Body of pancreas (tissue), 4 donors: ENCODE data around the gene SHC4.

Experiments used
- POLR2A ChIP-seq, 3 donors: fragments of 450-650 bp; IDR thresholded peaks; one replicate each; pipeline ENCODE4 v1.6.1; 2016; ENCODE audit warnings: antibody characterized with exemption in 3 of 3, mild to moderate bottlenecking in 2 of 3
- TF ChIP-seq, protein P1 (sequence below), 7 experiments: fragments of 450-650 bp in 4 of 7; fragments of 200-600 bp in 3 of 7; sonication (generic) in 3 of 7; IDR thresholded peaks; one replicate each; pipeline ENCODE4 v1.5.1; 2016 to 2019; ENCODE audit warnings: antibody characterized with exemption in 7 of 7

DNA sequence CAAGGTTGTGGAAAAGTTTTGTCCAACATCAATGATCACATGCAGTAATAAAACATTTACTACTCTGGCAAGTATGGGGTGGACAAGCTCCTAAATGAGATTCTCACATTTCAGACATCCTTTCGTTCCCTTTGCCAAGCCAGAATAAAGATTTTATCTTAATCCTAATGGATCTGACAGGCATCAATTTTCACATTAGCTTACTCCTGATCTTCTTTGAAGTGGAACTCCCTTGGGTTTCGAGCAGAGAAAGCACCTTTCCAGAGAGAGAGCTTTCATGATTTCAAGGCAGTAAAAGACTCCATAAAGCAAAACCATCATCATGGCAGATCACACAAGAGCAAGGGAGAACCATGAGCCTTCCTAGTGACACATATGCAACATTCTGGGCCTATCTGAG is 113.1 kb downstream of the SHC4 start:
- TF ChIP-seq, protein P1, sequence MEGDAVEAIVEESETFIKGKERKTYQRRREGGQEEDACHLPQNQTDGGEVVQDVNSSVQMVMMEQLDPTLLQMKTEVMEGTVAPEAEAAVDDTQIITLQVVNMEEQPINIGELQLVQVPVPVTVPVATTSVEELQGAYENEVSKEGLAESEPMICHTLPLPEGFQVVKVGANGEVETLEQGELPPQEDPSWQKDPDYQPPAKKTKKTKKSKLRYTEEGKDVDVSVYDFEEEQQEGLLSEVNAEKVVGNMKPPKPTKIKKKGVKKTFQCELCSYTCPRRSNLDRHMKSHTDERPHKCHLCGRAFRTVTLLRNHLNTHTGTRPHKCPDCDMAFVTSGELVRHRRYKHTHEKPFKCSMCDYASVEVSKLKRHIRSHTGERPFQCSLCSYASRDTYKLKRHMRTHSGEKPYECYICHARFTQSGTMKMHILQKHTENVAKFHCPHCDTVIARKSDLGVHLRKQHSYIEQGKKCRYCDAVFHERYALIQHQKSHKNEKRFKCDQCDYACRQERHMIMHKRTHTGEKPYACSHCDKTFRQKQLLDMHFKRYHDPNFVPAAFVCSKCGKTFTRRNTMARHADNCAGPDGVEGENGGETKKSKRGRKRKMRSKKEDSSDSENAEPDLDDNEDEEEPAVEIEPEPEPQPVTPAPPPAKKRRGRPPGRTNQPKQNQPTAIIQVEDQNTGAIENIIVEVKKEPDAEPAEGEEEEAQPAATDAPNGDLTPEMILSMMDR (IDR thresholded peaks at IDR 0.05) = no peak
- no peak for TF ChIP-seq POLR2A (IDR thresholded peaks at IDR 0.05)
